ENCODE measurements around the gene LAS1L.
"Not testable (repeated sequence)": the region's sequence is repeated elsewhere in the genome, so short reads cannot be mapped to it uniquely, and the experiment has no call there.

LAS1L gene

GRCh38 chrX:65493431-65493830 is 41.2 kb downstream of the LAS1L start:
- Histone ChIP-seq H3K27me3 (replicated peaks in 2 of 5; ENCODE audit: control insufficient read depth in 4 of 5, insufficient read depth in 5 of 5, low read length in 4 of 5) (no peaks in the 10 kb centered on the region), H3K9me3 (ENCODE audit: control extremely low read depth in 1 of 5, control insufficient read depth in 4 of 5, insufficient read depth in 2 of 5, low read depth in 1 of 5, low read length in 4 of 5) (no peaks in the 10 kb centered on the region), H3K4me3 (ENCODE audit: control insufficient read depth in 1 of 7, extremely low read depth in 1 of 7, insufficient read depth in 4 of 7, low read depth in 2 of 7, low read length in 6 of 7) (no peak overlapping the region), H3K27ac (ENCODE audit: insufficient read depth in 1 of 2, low read depth in 1 of 2, low read length in 2 of 2, poor library complexity in 1 of 2, severe bottlenecking in 2 of 2) (no peak overlapping the region), H3K4me1 (ENCODE audit: control extremely low read depth in 1 of 4, control insufficient read depth in 4 of 4, insufficient read depth in 4 of 4, low read length in 3 of 4) (no peaks in the 10 kb centered on the region), H3K36me3 (ENCODE audit: control insufficient read depth in 4 of 4, insufficient read depth in 4 of 4, low read length in 3 of 4) (no peaks in the 10 kb centered on the region)
- no peak for DNase-seq
- WGBS (ENCODE audit: insufficient coverage) = no CpG with 5 or more reads among the region's 1 CpG
- CTCF ChIA-PET = no interaction called here
- POLR2A ChIA-PET = no interaction called here

DNA sequence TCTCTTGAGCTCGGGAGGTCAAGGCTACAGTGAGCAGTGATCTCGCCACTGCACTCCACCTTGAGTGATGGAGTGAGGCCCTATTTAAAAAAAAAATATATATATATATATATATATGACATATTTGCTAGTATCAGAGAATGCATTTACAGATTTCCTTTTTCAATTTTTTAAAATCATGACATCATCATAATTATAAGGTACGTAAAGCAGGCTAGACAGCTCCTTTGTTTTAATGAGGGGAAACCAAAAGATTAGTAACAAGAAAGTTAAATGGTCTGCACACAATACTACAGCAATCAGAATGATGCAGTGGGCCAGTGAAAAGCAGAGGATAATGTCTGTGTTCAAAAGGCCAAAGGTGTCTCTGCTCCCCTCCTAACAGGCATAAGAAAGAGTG is 43.0 kb downstream of the LAS1L start:
- no CpG with 5 or more reads among the region's 3 CpGs for WGBS (ENCODE audit: insufficient coverage)
- ChIA-PET POLR2A (no interaction called here), CTCF (no interaction called here)
- Histone ChIP-seq H3K27me3 (replicated peaks in 2 of 5; ENCODE audit: control insufficient read depth in 4 of 5, insufficient read depth in 5 of 5, low read length in 4 of 5) (no peaks in the 10 kb centered on the region), H3K4me1 (ENCODE audit: control extremely low read depth in 1 of 4, control insufficient read depth in 4 of 4, insufficient read depth in 4 of 4, low read length in 3 of 4) (no peaks in the 10 kb centered on the region), H3K4me3 (ENCODE audit: control insufficient read depth in 1 of 7, extremely low read depth in 1 of 7, insufficient read depth in 4 of 7, low read depth in 2 of 7, low read length in 6 of 7) (no peak overlapping the region), H3K27ac (ENCODE audit: insufficient read depth in 1 of 2, low read depth in 1 of 2, low read length in 2 of 2, poor library complexity in 1 of 2, severe bottlenecking in 2 of 2) (no peak overlapping the region), H3K9me3 (ENCODE audit: control extremely low read depth in 1 of 5, control insufficient read depth in 4 of 5, insufficient read depth in 2 of 5, low read depth in 1 of 5, low read length in 4 of 5) (no peaks in the 10 kb centered on the region), H3K36me3 (ENCODE audit: control insufficient read depth in 4 of 4, insufficient read depth in 4 of 4, low read length in 3 of 4) (no peaks in the 10 kb centered on the region)
- DNase-seq = no peak

DNA sequence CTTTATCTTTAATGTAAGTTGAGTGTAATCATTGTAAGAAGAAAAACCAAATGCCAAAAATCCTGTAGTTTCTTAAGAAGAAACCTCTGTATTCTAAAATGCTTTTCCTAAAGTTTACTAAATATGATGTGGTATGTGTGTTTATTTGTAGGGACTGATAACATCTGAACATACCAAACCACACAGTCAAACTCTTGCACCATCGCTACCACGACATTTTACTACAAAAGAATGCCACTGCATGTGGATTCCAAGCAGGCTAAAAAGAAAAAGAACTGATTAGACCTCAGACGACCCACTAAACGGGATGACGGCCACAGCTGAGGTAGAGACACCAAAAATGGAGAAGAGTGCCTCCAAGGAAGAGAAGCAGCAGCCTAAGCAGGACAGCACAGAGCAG is 46.1 kb downstream of the LAS1L start:
- no peak for DNase-seq
- Histone ChIP-seq H3K4me1 (ENCODE audit: control extremely low read depth in 1 of 4, control insufficient read depth in 4 of 4, insufficient read depth in 4 of 4, low read length in 3 of 4) (no peaks in the 10 kb centered on the region), H3K4me3 (ENCODE audit: control insufficient read depth in 1 of 7, extremely low read depth in 1 of 7, insufficient read depth in 4 of 7, low read depth in 2 of 7, low read length in 6 of 7) (no peak overlapping the region), H3K36me3 (ENCODE audit: control insufficient read depth in 4 of 4, insufficient read depth in 4 of 4, low read length in 3 of 4) (no peaks in the 10 kb centered on the region), H3K27ac (ENCODE audit: insufficient read depth in 1 of 2, low read depth in 1 of 2, low read length in 2 of 2, poor library complexity in 1 of 2, severe bottlenecking in 2 of 2) (no peak overlapping the region), H3K27me3 (replicated peaks in 2 of 5; ENCODE audit: control insufficient read depth in 4 of 5, insufficient read depth in 5 of 5, low read length in 4 of 5) (no peaks in the 10 kb centered on the region), H3K9me3 (ENCODE audit: control extremely low read depth in 1 of 5, control insufficient read depth in 4 of 5, insufficient read depth in 2 of 5, low read depth in 1 of 5, low read length in 4 of 5) (no peaks in the 10 kb centered on the region)
- 80% methylated on average over 3 of the region's 5 CpGs for WGBS (ENCODE audit: insufficient coverage)
- CTCF ChIA-PET = no interaction called here
- POLR2A ChIA-PET = no interaction called here

DNA sequence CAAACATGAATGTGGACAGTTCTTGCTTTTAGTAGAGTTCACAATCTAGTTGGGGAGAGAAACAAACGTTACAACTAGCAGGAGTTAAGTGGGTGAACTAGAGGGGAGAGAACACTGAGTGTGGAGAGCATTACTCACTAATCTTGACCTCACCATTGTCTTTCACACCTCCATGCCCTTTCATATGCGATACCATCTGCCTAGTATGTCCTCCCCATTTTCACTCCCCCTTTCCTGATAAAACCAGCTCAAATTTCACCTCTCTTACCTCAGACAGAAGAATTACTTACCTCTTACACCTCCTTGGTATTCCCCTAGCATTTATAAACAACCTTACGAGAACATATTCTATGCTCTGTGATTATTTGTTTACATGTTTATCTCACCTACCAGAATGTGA is 53.6 kb downstream of the LAS1L start:
- Histone ChIP-seq H3K27ac (ENCODE audit: insufficient read depth in 1 of 2, low read depth in 1 of 2, low read length in 2 of 2, poor library complexity in 1 of 2, severe bottlenecking in 2 of 2) (no peak overlapping the region), H3K4me3 (ENCODE audit: control insufficient read depth in 1 of 7, extremely low read depth in 1 of 7, insufficient read depth in 4 of 7, low read depth in 2 of 7, low read length in 6 of 7) (no peak overlapping the region), H3K9me3 (ENCODE audit: control extremely low read depth in 1 of 5, control insufficient read depth in 4 of 5, insufficient read depth in 2 of 5, low read depth in 1 of 5, low read length in 4 of 5) (peaks cover 0 to 3% (median 0%) of the 10 kb centered on the region in 5 experiments), H3K4me1 (ENCODE audit: control extremely low read depth in 1 of 4, control insufficient read depth in 4 of 4, insufficient read depth in 4 of 4, low read length in 3 of 4) (no peaks in the 10 kb centered on the region), H3K27me3 (replicated peaks in 2 of 5; ENCODE audit: control insufficient read depth in 4 of 5, insufficient read depth in 5 of 5, low read length in 4 of 5) (peaks cover 0 to 4% (median 0%) of the 10 kb centered on the region in 5 experiments), H3K36me3 (ENCODE audit: control insufficient read depth in 4 of 4, insufficient read depth in 4 of 4, low read length in 3 of 4) (no peaks in the 10 kb centered on the region)
- CTCF ChIA-PET = no interaction called here
- POLR2A ChIA-PET = no interaction called here
- DNase-seq = no peak
- 68% methylated on average over 2 of the region's 3 CpGs for WGBS (ENCODE audit: insufficient coverage)

DNA sequence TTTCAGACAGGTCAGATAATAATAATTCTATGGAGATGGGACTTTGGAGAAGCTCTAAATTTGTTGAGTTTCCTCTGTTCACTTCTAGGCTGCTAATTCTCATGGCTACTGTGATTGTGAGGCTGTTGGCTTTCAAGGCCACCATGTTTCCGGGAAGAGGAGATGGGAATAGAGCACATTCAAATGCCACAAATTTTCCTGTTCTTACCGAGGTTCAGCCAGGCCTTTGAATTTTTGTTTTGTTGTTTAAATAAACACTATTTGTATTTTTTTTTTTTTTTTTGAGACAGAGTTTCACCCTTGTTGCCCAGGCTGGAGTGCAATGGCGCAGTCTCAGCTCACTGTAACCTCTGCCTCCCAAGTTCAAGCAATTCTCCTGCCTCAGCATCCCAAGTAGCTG is 55.5 kb downstream of the LAS1L start:
- H3K27ac ChIP-seq (ENCODE audit: insufficient read depth in 1 of 2, low read depth in 1 of 2, low read length in 2 of 2, poor library complexity in 1 of 2, severe bottlenecking in 2 of 2); H3K9me3 ChIP-seq (ENCODE audit: control extremely low read depth in 1 of 5, control insufficient read depth in 4 of 5, insufficient read depth in 2 of 5, low read depth in 1 of 5, low read length in 4 of 5); CTCF ChIA-PET; H3K36me3 ChIP-seq (ENCODE audit: control insufficient read depth in 4 of 4, insufficient read depth in 4 of 4, low read length in 3 of 4); POLR2A ChIA-PET; H3K4me3 ChIP-seq (ENCODE audit: control insufficient read depth in 1 of 7, extremely low read depth in 1 of 7, insufficient read depth in 4 of 7, low read depth in 2 of 7, low read length in 6 of 7); H3K27me3 ChIP-seq (replicated peaks in 2 of 5; ENCODE audit: control insufficient read depth in 4 of 5, insufficient read depth in 5 of 5, low read length in 4 of 5); DNase-seq; H3K4me1 ChIP-seq (ENCODE audit: control extremely low read depth in 1 of 4, control insufficient read depth in 4 of 4, insufficient read depth in 4 of 4, low read length in 3 of 4): not testable (repeated sequence)
- WGBS (ENCODE audit: insufficient coverage) = 80% methylated on average over 1 of the region's 3 CpGs

GRCh38 chrX:65476564-65476963 is 58.0 kb downstream of the LAS1L start:
- H3K27me3 ChIP-seq (replicated peaks in 2 of 5; ENCODE audit: control insufficient read depth in 4 of 5, insufficient read depth in 5 of 5, low read length in 4 of 5) = peaks cover 0 to 2% (median 0%) of the 10 kb centered on the region in 5 experiments
- no peaks in the 10 kb centered on the region for H3K36me3 ChIP-seq (ENCODE audit: control insufficient read depth in 4 of 4, insufficient read depth in 4 of 4, low read length in 3 of 4)
- H3K9me3 ChIP-seq (ENCODE audit: control extremely low read depth in 1 of 5, control insufficient read depth in 4 of 5, insufficient read depth in 2 of 5, low read depth in 1 of 5, low read length in 4 of 5) = peaks cover 0 to 3% (median 0%) of the 10 kb centered on the region in 5 experiments
- DNase-seq = no peak
- H3K27ac ChIP-seq (ENCODE audit: insufficient read depth in 1 of 2, low read depth in 1 of 2, low read length in 2 of 2, poor library complexity in 1 of 2, severe bottlenecking in 2 of 2) = no peak overlapping the region
- ChIA-PET POLR2A (no interaction called here), CTCF (no interaction called here)
- no peak overlapping the region for H3K4me3 ChIP-seq (ENCODE audit: control insufficient read depth in 1 of 7, extremely low read depth in 1 of 7, insufficient read depth in 4 of 7, low read depth in 2 of 7, low read length in 6 of 7)
- no peaks in the 10 kb centered on the region for H3K4me1 ChIP-seq (ENCODE audit: control extremely low read depth in 1 of 4, control insufficient read depth in 4 of 4, insufficient read depth in 4 of 4, low read length in 3 of 4)
- WGBS (ENCODE audit: insufficient coverage) = no CpG with 5 or more reads among the region's 2 CpGs

GRCh38 chrX:65463550-65463949 is 71.0 kb downstream of the LAS1L start:
- H3K4me3 ChIP-seq (ENCODE audit: control insufficient read depth in 1 of 7, extremely low read depth in 1 of 7, insufficient read depth in 4 of 7, low read depth in 2 of 7, low read length in 6 of 7) = no peak overlapping the region
- WGBS (ENCODE audit: insufficient coverage) = 56% methylated on average over 3 of the region's 4 CpGs
- no peaks in the 10 kb centered on the region for H3K36me3 ChIP-seq (ENCODE audit: control insufficient read depth in 4 of 4, insufficient read depth in 4 of 4, low read length in 3 of 4)
- DNase-seq = no peak
- CTCF ChIA-PET = no interaction called here
- no peaks in the 10 kb centered on the region for H3K27me3 ChIP-seq (replicated peaks in 2 of 5; ENCODE audit: control insufficient read depth in 4 of 5, insufficient read depth in 5 of 5, low read length in 4 of 5)
- no peak overlapping the region for H3K27ac ChIP-seq (ENCODE audit: insufficient read depth in 1 of 2, low read depth in 1 of 2, low read length in 2 of 2, poor library complexity in 1 of 2, severe bottlenecking in 2 of 2)
- POLR2A ChIA-PET = no interaction called here
- H3K4me1 ChIP-seq (ENCODE audit: control extremely low read depth in 1 of 4, control insufficient read depth in 4 of 4, insufficient read depth in 4 of 4, low read length in 3 of 4) = no peaks in the 10 kb centered on the region
- no peaks in the 10 kb centered on the region for H3K9me3 ChIP-seq (ENCODE audit: control extremely low read depth in 1 of 5, control insufficient read depth in 4 of 5, insufficient read depth in 2 of 5, low read depth in 1 of 5, low read length in 4 of 5)

All from common myeloid progenitor, CD34-positive (primary cell).